Erythroblast (primary cell): ENCODE measurements around the gene LRRC37B.
"Not testable (repeated sequence)": the region's sequence is repeated elsewhere in the genome, so short reads cannot be mapped to it uniquely, and the experiment has no call there.

Experiments
- GATA1 ChIP-seq: IDR thresholded peaks from 2 replicates; pipeline ENCODE4 v1.6.1; 2011; ENCODE audit warnings: low read depth, mild to moderate bottlenecking, control low read depth, low read length, moderate library complexity
- POLR2A ChIP-seq: IDR thresholded peaks from 2 replicates; pipeline ENCODE4 v1.6.1; 2011; ENCODE audit warnings: mild to moderate bottlenecking, low read length

- TF ChIP-seq POLR2A, GATA1: not testable (repeated sequence)
These were observed 49.3 kb downstream of the LRRC37B start for GRCh38 chr17:32056500-32056899.
